ENCODE results near the gene CYP46A1.
"Not testable (repeated sequence)": the region's sequence is repeated elsewhere in the genome, so short reads cannot be mapped to it uniquely, and the experiment has no call there.

Gene CYP46A1

DNA sequence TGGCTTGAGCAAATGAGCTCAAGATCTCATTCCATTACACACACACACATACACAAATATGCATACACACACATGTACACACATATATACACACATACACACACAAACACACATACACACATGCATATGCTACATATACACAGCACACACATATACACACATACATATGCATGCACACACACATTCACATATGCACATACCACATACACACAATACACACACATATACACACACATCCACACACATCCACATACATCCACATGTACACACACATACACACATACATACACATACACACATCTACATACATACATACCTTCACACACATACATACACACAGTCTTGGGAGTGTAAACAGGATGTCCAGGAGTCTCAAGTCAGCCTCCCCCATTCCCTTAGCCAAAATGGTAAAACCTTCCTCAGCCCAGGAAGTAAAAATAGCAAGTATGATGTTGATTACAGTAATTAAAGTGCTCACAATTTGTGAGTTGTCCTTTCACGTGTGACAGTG is 26.4 kb upstream of the CYP46A1 start:
- H3K4me1 ChIP-seq (ENCODE audit: control insufficient read depth, insufficient read depth, low read length, poor library complexity, severe bottlenecking) = peaks cover 13% of the 10 kb centered on the region
- no peak overlapping the region for H3K4me3 ChIP-seq (ENCODE audit: extremely low read depth, insufficient read depth, low read length, poor library complexity, severe bottlenecking)
- no peak overlapping the region for H3K27ac ChIP-seq (ENCODE audit: low read depth, low read length, severe bottlenecking)
- no peaks in the 10 kb centered on the region for H3K9me3 ChIP-seq (ENCODE audit: control insufficient read depth, low read length)
- H3K36me3 ChIP-seq (ENCODE audit: control insufficient read depth, insufficient read depth, low read length) = no peaks in the 10 kb centered on the region
- 75 to 86% methylated on average over 1 of the region's 1 CpG for WGBS, 2 experiments (ENCODE audit: insufficient coverage in 2 of 2)

- H3K4me3 ChIP-seq (ENCODE audit: extremely low read depth, insufficient read depth, low read length, poor library complexity, severe bottlenecking) = no peak overlapping the region
- no peaks in the 10 kb centered on the region for H3K9me3 ChIP-seq (ENCODE audit: control insufficient read depth, low read length)
- peaks cover 14% of the 10 kb centered on the region for H3K4me1 ChIP-seq (ENCODE audit: control insufficient read depth, insufficient read depth, low read length, poor library complexity, severe bottlenecking)
- H3K36me3 ChIP-seq (ENCODE audit: control insufficient read depth, insufficient read depth, low read length) = no peaks in the 10 kb centered on the region
- WGBS, 2 experiments (ENCODE audit: insufficient coverage in 2 of 2) = 86 to 90% methylated on average over 15 of the region's 15 CpGs
- H3K27ac ChIP-seq (ENCODE audit: low read depth, low read length, severe bottlenecking) = no peak overlapping the region
These were observed 25.8 kb upstream of the CYP46A1 start for GRCh38 chr14:99658218-99658845.

DNA sequence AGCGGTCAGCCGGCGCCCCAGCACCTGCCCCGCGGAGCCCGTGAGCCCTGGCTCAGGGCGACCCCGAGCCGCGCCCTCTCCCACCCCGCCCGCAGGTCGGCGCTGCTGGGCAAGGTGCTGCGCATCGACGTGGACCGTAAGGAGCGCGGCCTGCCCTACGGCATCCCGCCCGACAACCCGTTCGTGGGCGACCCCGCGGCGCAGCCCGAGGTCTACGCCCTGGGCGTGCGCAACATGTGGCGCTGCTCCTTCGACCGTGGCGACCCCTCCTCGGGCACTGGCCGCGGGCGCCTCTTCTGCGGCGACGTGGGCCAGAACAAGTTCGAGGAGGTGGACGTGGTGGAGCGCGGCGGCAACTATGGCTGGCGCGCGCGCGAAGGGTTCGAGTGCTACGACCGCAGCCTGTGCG is 24.8 kb upstream of the CYP46A1 start:
- H3K27ac ChIP-seq (ENCODE audit: low read depth, low read length, severe bottlenecking) = no peak overlapping the region
- WGBS, 2 experiments (ENCODE audit: insufficient coverage in 2 of 2) = 80 to 86% methylated on average over 37 to 49 of the region's 58 CpGs
- H3K9me3 ChIP-seq (ENCODE audit: control insufficient read depth, low read length) = no peaks in the 10 kb centered on the region
- H3K4me1 ChIP-seq (ENCODE audit: control insufficient read depth, insufficient read depth, low read length, poor library complexity, severe bottlenecking) = peaks cover 24% of the 10 kb centered on the region
- H3K4me3 ChIP-seq (ENCODE audit: extremely low read depth, insufficient read depth, low read length, poor library complexity, severe bottlenecking) = no peak overlapping the region
- H3K36me3 ChIP-seq (ENCODE audit: control insufficient read depth, insufficient read depth, low read length) = no peaks in the 10 kb centered on the region

DNA sequence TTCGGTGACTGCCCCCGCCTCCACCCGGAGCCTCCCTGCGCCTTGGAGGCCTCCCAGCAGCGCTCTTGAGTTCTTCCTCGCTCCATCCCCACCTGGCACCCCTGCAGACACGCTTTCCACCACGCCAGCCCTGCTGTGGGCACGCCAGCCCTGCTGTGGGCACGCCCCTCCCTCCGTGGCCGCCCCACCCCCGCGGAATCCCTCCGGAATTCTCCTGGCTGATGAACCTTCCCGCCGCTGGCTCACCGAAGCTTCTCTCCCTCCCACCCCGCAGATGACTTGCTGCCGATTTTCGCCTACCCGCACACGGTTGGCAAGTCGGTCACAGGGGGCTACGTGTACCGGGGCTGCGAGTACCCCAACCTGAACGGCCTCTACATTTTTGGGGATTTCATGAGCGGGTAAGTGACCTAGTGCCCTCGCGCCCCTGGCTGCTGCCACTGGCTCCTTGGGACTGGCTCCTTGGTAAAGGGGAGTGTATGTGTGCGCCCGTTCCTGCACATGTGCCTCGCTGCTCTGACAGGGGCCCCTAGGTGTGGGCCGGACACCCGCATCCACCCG is 24.0 kb upstream of the CYP46A1 start:
- peaks cover 31% of the 10 kb centered on the region for H3K4me1 ChIP-seq (ENCODE audit: control insufficient read depth, insufficient read depth, low read length, poor library complexity, severe bottlenecking)
- H3K27ac ChIP-seq (ENCODE audit: low read depth, low read length, severe bottlenecking) = no peak overlapping the region
- H3K9me3 ChIP-seq (ENCODE audit: control insufficient read depth, low read length) = no peaks in the 10 kb centered on the region
- H3K36me3 ChIP-seq (ENCODE audit: control insufficient read depth, insufficient read depth, low read length) = no peaks in the 10 kb centered on the region
- 62 to 63% methylated on average over 34 to 36 of the region's 37 CpGs for WGBS, 2 experiments (ENCODE audit: insufficient coverage in 2 of 2)
- no peak overlapping the region for H3K4me3 ChIP-seq (ENCODE audit: extremely low read depth, insufficient read depth, low read length, poor library complexity, severe bottlenecking)

DNA sequence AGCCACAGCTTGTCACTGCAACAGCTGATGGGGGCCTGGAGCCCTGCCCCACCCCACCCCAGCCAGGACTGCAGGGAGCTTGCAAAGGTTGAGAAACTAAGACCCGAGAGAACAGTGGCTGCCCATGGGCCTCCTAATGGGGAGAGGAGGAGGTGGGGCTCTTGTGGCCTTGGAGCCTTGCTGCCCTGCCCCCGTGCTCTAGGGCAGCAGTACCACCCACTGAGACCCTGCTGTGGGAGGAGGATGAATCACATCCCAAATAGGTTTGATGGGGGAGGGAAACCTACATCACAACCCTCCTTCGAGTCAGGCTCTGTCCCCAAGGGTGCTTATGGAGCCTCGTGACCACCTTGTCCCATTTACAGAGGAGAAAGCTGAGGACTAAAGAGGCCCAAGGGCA is 23.3 kb upstream of the CYP46A1 start:
- 44% methylated on average over 2 of the region's 4 CpGs; no CpG with 5 or more reads in 1 of the 2 experiments for WGBS, 2 experiments (ENCODE audit: insufficient coverage in 2 of 2)
- Histone ChIP-seq H3K4me1 (ENCODE audit: control insufficient read depth, insufficient read depth, low read length, poor library complexity, severe bottlenecking) (peaks cover 31% of the 10 kb centered on the region), H3K9me3 (ENCODE audit: control insufficient read depth, low read length) (no peaks in the 10 kb centered on the region), H3K36me3 (ENCODE audit: control insufficient read depth, insufficient read depth, low read length) (no peaks in the 10 kb centered on the region), H3K4me3 (ENCODE audit: extremely low read depth, insufficient read depth, low read length, poor library complexity, severe bottlenecking) (no peak overlapping the region), H3K27ac (ENCODE audit: low read depth, low read length, severe bottlenecking) (no peak overlapping the region)

GRCh38 chr14:99661206-99661605 is 22.9 kb upstream of the CYP46A1 start:
- not testable (repeated sequence) for H3K27ac ChIP-seq (ENCODE audit: low read depth, low read length, severe bottlenecking); H3K36me3 ChIP-seq (ENCODE audit: control insufficient read depth, insufficient read depth, low read length); H3K9me3 ChIP-seq (ENCODE audit: control insufficient read depth, low read length); H3K4me3 ChIP-seq (ENCODE audit: extremely low read depth, insufficient read depth, low read length, poor library complexity, severe bottlenecking)
- peaks cover 31% of the 10 kb centered on the region for H3K4me1 ChIP-seq (ENCODE audit: control insufficient read depth, insufficient read depth, low read length, poor library complexity, severe bottlenecking)

GRCh38 chr14:99662846-99663245 is 21.3 kb upstream of the CYP46A1 start:
- Histone ChIP-seq H3K27ac (ENCODE audit: low read depth, low read length, severe bottlenecking) (peak overlapping the region; percentile 99), H3K9me3 (ENCODE audit: control insufficient read depth, low read length) (no peaks in the 10 kb centered on the region), H3K36me3 (ENCODE audit: control insufficient read depth, insufficient read depth, low read length) (no peaks in the 10 kb centered on the region), H3K4me1 (ENCODE audit: control insufficient read depth, insufficient read depth, low read length, poor library complexity, severe bottlenecking) (peaks cover 31% of the 10 kb centered on the region), H3K4me3 (ENCODE audit: extremely low read depth, insufficient read depth, low read length, poor library complexity, severe bottlenecking) (no peak overlapping the region)
- 85 to 97% methylated on average over 6 to 9 of the region's 10 CpGs for WGBS, 2 experiments (ENCODE audit: insufficient coverage in 2 of 2)

DNA sequence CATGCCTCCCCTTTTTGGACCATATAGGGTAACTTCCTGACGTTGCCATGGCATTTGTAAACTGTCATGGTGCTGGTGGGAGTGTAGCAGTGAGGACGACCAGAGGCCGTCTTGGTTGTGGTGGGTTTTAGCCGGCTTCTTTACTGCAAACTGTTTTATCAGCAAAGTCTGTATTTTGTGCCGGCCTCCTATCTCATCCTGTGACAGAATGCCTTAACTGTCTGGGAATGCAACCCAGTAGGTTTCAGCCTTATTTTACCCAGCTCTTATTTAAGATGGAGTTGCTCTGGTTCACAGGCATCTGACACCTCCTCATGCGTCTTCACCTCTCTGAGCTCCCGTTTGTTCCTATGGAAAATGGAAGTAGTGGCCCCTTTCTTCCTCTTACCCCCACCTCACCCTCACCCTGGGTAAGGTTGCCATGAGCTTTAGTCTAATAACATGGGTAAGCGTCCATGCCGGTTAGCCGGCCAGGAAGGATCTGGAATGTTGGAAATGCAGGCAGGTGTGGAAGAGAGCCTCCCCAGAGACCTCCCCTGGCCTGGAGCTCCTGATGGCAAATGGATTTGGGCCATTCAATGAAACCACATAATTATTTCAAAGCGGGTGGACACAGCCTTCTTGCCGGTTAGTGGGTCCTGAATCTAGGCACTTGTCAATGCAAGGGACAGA is 20.6 kb upstream of the CYP46A1 start:
- Histone ChIP-seq H3K9me3 (ENCODE audit: control insufficient read depth, low read length) (no peaks in the 10 kb centered on the region), H3K4me3 (ENCODE audit: extremely low read depth, insufficient read depth, low read length, poor library complexity, severe bottlenecking) (no peak overlapping the region), H3K27ac (ENCODE audit: low read depth, low read length, severe bottlenecking) (peak overlapping the region; percentile 99), H3K36me3 (ENCODE audit: control insufficient read depth, insufficient read depth, low read length) (no peaks in the 10 kb centered on the region), H3K4me1 (ENCODE audit: control insufficient read depth, insufficient read depth, low read length, poor library complexity, severe bottlenecking) (peaks cover 31% of the 10 kb centered on the region)
- WGBS, 2 experiments (ENCODE audit: insufficient coverage in 2 of 2) = 58 to 59% methylated on average over 7 of the region's 12 CpGs

DNA sequence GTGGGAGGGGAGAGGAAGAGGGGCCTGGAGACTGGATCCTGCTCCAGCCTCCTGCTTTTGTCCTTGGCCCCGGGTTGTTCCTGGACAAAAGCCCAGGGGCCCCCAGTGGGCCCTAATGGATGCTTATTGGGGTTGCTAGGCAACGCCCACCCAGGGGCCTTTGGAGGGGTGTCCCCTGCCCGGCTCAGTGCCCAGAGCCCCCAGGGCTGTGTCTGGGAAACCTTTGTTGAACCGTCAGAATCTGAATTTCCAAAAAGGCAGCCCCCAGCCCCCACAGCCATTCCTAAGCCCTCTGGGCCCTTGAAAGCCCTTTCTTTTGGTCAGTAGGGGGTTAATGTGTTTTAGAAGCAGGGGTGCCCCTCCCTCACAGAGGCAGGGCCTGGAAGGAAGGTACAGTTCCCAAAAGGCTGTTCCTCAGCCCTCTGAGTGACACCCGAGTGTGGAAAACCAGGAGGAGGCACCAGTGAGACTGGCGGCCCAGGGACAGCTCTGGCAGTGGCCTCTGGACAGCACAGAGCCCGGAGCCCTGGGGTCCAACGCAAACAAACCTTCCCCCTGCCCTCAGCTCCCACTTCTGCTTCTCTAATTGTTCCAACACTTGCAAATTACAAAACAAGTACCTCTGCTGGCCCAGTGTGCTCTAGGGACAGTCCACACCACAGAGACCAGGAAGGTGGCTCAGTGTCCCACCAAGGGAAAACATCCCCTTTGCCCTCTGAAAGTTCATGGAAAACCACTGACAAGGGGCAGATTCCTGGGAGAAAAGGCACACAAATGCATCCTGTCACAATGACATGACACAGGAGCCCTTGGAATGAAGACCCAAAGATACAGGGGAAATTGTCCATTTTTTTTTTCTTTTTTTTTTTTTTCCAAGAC is 19.8 kb upstream of the CYP46A1 start:
- Histone ChIP-seq H3K36me3 (ENCODE audit: control insufficient read depth, insufficient read depth, low read length) (no peaks in the 10 kb centered on the region), H3K9me3 (ENCODE audit: control insufficient read depth, low read length) (no peaks in the 10 kb centered on the region), H3K27ac (ENCODE audit: low read depth, low read length, severe bottlenecking) (peak overlapping the region; percentile 99), H3K4me1 (ENCODE audit: control insufficient read depth, insufficient read depth, low read length, poor library complexity, severe bottlenecking) (peaks cover 31% of the 10 kb centered on the region), H3K4me3 (ENCODE audit: extremely low read depth, insufficient read depth, low read length, poor library complexity, severe bottlenecking) (no peak overlapping the region)
- WGBS, 2 experiments (ENCODE audit: insufficient coverage in 2 of 2) = 18% methylated on average over 6 of the region's 8 CpGs

DNA sequence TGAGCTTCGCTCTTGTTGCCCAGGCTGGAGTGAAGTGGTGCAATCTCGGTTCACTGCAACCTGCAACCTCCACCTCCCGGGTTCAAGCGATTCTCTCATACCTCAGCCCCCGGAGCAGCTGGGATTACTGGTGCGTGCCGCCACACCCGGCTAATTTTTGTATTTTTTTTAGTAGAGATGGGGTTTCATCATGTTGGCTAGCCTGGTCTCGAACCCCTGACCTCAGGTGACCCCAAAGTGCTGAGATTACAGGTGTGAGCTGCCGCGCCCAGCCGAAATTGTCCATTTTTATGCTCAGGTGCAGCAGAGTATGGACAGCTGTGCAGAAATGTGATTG is 19.2 kb upstream of the CYP46A1 start:
- no peaks in the 10 kb centered on the region for H3K9me3 ChIP-seq (ENCODE audit: control insufficient read depth, low read length)
- peaks cover 31% of the 10 kb centered on the region for H3K4me1 ChIP-seq (ENCODE audit: control insufficient read depth, insufficient read depth, low read length, poor library complexity, severe bottlenecking)
- WGBS, 2 experiments (ENCODE audit: insufficient coverage in 2 of 2) = 78 to 88% methylated on average over 7 to 9 of the region's 12 CpGs
- peak overlapping the region; percentile 99 for H3K27ac ChIP-seq (ENCODE audit: low read depth, low read length, severe bottlenecking)
- no peak overlapping the region for H3K4me3 ChIP-seq (ENCODE audit: extremely low read depth, insufficient read depth, low read length, poor library complexity, severe bottlenecking)
- no peaks in the 10 kb centered on the region for H3K36me3 ChIP-seq (ENCODE audit: control insufficient read depth, insufficient read depth, low read length)

Data from mesodermal cell (in vitro differentiated cells).